Keratinocyte (primary cell): ENCODE data around the gene ACADM. TPM values are rescaled to one million over a fixed set of nuclear protein-coding genes. Genes with fewer than 3 reads are reported as not detected.

Source experiments
- DNase-seq: peaks from one replicate; pipeline ENCODE4 v3.0.0-alpha.2; 2011; ENCODE audit warnings: low read depth, missing footprints, low spot score
- FAIRE-seq: peaks from 2 replicates; lab custom pipeline; 2011; peaks lifted over from hg19 to GRCh38; lab: Jason Lieb, UNC
- H2AFZ ChIP-seq: 2 replicates; pipeline ENCODE4 v1.6.0; 2012; ENCODE audit warnings: low read length, control low read depth, inconsistent platforms; ENCODE audit not compliant: control insufficient read depth
- H3K27ac ChIP-seq: 2 replicates; pipeline ENCODE4 v1.5.1; 2011; ENCODE audit warnings: low read length; ENCODE audit not compliant: control insufficient read depth, insufficient read depth
- H3K27me3 ChIP-seq: 3 replicates; pipeline ENCODE4 v1.6.0; 2011; ENCODE audit warnings: low read length; ENCODE audit not compliant: control insufficient read depth, insufficient read depth; ENCODE audit errors: extremely low read depth
- H3K36me3 ChIP-seq, 2 experiments: 2 replicates in 1 of 2; 3 replicates in 1 of 2; pipeline ENCODE4 v1.5.1; 2011; ENCODE audit warnings: low read length in 2 of 2, mild to moderate bottlenecking in 1 of 2; ENCODE audit not compliant: control insufficient read depth in 2 of 2, insufficient read depth in 2 of 2; ENCODE audit errors: extremely low read depth in 1 of 2
- H3K4me1 ChIP-seq: 3 replicates; pipeline ENCODE4 v1.5.1; 2011; ENCODE audit warnings: low read length; ENCODE audit not compliant: control insufficient read depth, insufficient read depth; ENCODE audit errors: extremely low read depth
- H3K4me2 ChIP-seq: 3 replicates; pipeline ENCODE4 v1.6.0; 2011; ENCODE audit warnings: low read depth, low read length; ENCODE audit not compliant: control insufficient read depth, insufficient read depth; ENCODE audit errors: extremely low read depth
- H3K4me3 ChIP-seq, 3 experiments: fragments of 200-600 bp in 1 of 3; sonication (generic) in 1 of 3; 2 replicates in 2 of 3; 3 replicates in 1 of 3; pipeline ENCODE4 v1.5.1; 2011 to 2016; ENCODE audit warnings: low read length in 3 of 3, mild to moderate bottlenecking in 3 of 3, control low read depth in 2 of 3, inconsistent platforms in 1 of 3, low read depth in 1 of 3, mixed read lengths in 1 of 3, mixed run types in 1 of 3, moderate library complexity in 1 of 3; ENCODE audit not compliant: control insufficient read depth in 2 of 3, insufficient read depth in 2 of 3; ENCODE audit errors: extremely low read depth in 1 of 3
- H3K79me2 ChIP-seq: 2 replicates; pipeline ENCODE4 v1.6.0; 2012; ENCODE audit warnings: low read length; ENCODE audit not compliant: control insufficient read depth, insufficient read depth
- H3K9ac ChIP-seq: 3 replicates; pipeline ENCODE4 v1.6.0; 2011; ENCODE audit warnings: low read length; ENCODE audit not compliant: control insufficient read depth, insufficient read depth; ENCODE audit errors: extremely low read depth
- H3K9me1 ChIP-seq: 3 replicates; pipeline ENCODE4 v1.6.0; 2011; ENCODE audit warnings: low read length; ENCODE audit not compliant: control insufficient read depth, insufficient read depth; ENCODE audit errors: extremely low read depth
- H3K9me3 ChIP-seq: 2 replicates; pipeline ENCODE4 v1.5.1; 2012; ENCODE audit warnings: low read depth, low read length; ENCODE audit not compliant: control insufficient read depth
- H4K20me1 ChIP-seq: 3 replicates; pipeline ENCODE4 v1.6.0; 2011; ENCODE audit warnings: low read length; ENCODE audit not compliant: control insufficient read depth, insufficient read depth; ENCODE audit errors: extremely low read depth
- EZH2 ChIP-seq: IDR thresholded peaks from one replicate; pipeline ENCODE4 v1.6.1; 2012; ENCODE audit warnings: inconsistent platforms, mild to moderate bottlenecking, low read length, moderate library complexity
- dilution Hi-C: fragments of 300-500 bp; cut with MboI; formaldehyde crosslinking; loops from one replicate; pipeline ENCODE4 v1.7.0; 2020; ENCODE audit warnings: low sequenced_read_pairs; ENCODE audit not compliant: extremely low pct_ligation_motif_present
- polyA plus RNA-seq, 5 experiments: library from polyadenylated mRNA; depleted of rRNA in 3 of 5; stranded (reverse) in 3 of 5; stranded (forward) in 1 of 5; unstranded in 1 of 5; fragments of >200 nt; gene quantifications; 1 replicate in 1 of 5; 2 replicates in 3 of 5; 3 replicates in 1 of 5; pipeline versions ENCODE4 v1.2.1 to v1.2.3, GENCODE V29; 2011 to 2012; ENCODE audit warnings: missing spikeins in 2 of 5, low read depth in 1 of 5, low replicate concordance in 1 of 5
- TF ChIP-seq, protein P1 (sequence below), 3 experiments: IDR thresholded peaks in 1 of 3; conservative IDR thresholded peaks in 1 of 3; optimal IDR thresholded peaks in 1 of 3; 2 replicates in 2 of 3; 3 replicates in 1 of 3; pipeline versions ENCODE3 to v1.5.1; 2011; ENCODE audit warnings: low read length in 3 of 3, mild to moderate bottlenecking in 3 of 3, moderate library complexity in 2 of 3, control low read depth in 1 of 3, inconsistent platforms in 1 of 3; ENCODE audit not compliant: insufficient read depth in 2 of 3; ENCODE audit errors: extremely low read depth in 1 of 3

ACADM gene
- polyA plus RNA-seq, 1 donor (not counting 4 experiments of a cell fraction or from before 2014, with no cell fraction given), result 52.2 TPM

- Histone ChIP-seq H2AFZ (no peak overlapping the region), H3K9me1 (peaks cover 3% of the 10 kb centered on the region), H3K27ac (no peak overlapping the region), H3K36me3 (peaks cover 0 to 5% of the 10 kb centered on the region in 2 experiments), H3K4me3 (no peak overlapping the region), H3K4me2 (no peak overlapping the region), H3K4me1 (peaks cover 6% of the 10 kb centered on the region), H3K27me3 (no peaks in the 10 kb centered on the region), H3K9me3 (no peaks in the 10 kb centered on the region), H4K20me1 (no peaks in the 10 kb centered on the region), H3K79me2 (peaks cover 32% of the 10 kb centered on the region), H3K9ac (no peak overlapping the region)
- dilution Hi-C loops, result no loop called here
- FAIRE-seq, result no peak
- no peak for DNase-seq
- TF ChIP-seq EZH2, result no peak
- TF ChIP-seq, protein P1, sequence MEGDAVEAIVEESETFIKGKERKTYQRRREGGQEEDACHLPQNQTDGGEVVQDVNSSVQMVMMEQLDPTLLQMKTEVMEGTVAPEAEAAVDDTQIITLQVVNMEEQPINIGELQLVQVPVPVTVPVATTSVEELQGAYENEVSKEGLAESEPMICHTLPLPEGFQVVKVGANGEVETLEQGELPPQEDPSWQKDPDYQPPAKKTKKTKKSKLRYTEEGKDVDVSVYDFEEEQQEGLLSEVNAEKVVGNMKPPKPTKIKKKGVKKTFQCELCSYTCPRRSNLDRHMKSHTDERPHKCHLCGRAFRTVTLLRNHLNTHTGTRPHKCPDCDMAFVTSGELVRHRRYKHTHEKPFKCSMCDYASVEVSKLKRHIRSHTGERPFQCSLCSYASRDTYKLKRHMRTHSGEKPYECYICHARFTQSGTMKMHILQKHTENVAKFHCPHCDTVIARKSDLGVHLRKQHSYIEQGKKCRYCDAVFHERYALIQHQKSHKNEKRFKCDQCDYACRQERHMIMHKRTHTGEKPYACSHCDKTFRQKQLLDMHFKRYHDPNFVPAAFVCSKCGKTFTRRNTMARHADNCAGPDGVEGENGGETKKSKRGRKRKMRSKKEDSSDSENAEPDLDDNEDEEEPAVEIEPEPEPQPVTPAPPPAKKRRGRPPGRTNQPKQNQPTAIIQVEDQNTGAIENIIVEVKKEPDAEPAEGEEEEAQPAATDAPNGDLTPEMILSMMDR (optimal IDR thresholded peaks at IDR 0.05 in 1 of 3, IDR thresholded peaks at IDR 0.05 in 1 of 3, conservative IDR thresholded peaks at IDR 0.05 in 1 of 3; ENCODE audit: extremely low read depth in 1 of 3, insufficient read depth in 2 of 3, low read length in 3 of 3), result no peak
Observed at GRCh38 chr1:75730432-75730831, 5.9 kb downstream of the ACADM start.

GRCh38 chr1:75731881-75732280 is 7.4 kb downstream of the ACADM start:
- no peak for FAIRE-seq
- Histone ChIP-seq H3K9me3 (no peaks in the 10 kb centered on the region), H3K79me2 (peaks cover 20% of the 10 kb centered on the region), H3K4me1 (no peaks in the 10 kb centered on the region), H3K36me3 (peaks cover 0 to 6% of the 10 kb centered on the region in 2 experiments), H3K9me1 (no peaks in the 10 kb centered on the region), H2AFZ (no peak overlapping the region), H3K9ac (no peak overlapping the region), H3K27me3 (no peaks in the 10 kb centered on the region), H3K4me2 (no peak overlapping the region), H3K27ac (no peak overlapping the region), H3K4me3 (no peak overlapping the region), H4K20me1 (no peaks in the 10 kb centered on the region)
- dilution Hi-C loops, result no loop called here
- DNase-seq, result no peak
- no peak for TF ChIP-seq EZH2
- TF ChIP-seq, protein P1 (optimal IDR thresholded peaks at IDR 0.05 in 1 of 3, IDR thresholded peaks at IDR 0.05 in 1 of 3, conservative IDR thresholded peaks at IDR 0.05 in 1 of 3; ENCODE audit: extremely low read depth in 1 of 3, insufficient read depth in 2 of 3, low read length in 3 of 3), result no peak
